HG03175 (cell line): ENCODE results near the gene ICA1.
"Not testable (repeated sequence)": the region's sequence is repeated elsewhere in the genome, so short reads cannot be mapped to it uniquely, and the experiment has no call there.

Experiments used
- ATAC-seq: cut with Tn5 transposase; IDR thresholded peaks from one replicate; pipeline ENCODE4 v1.9.1; 2021; ENCODE audit warnings: mild to moderate bottlenecking, moderate library complexity; ENCODE audit not compliant: unreplicated experiment

ICA1 gene

DNA sequence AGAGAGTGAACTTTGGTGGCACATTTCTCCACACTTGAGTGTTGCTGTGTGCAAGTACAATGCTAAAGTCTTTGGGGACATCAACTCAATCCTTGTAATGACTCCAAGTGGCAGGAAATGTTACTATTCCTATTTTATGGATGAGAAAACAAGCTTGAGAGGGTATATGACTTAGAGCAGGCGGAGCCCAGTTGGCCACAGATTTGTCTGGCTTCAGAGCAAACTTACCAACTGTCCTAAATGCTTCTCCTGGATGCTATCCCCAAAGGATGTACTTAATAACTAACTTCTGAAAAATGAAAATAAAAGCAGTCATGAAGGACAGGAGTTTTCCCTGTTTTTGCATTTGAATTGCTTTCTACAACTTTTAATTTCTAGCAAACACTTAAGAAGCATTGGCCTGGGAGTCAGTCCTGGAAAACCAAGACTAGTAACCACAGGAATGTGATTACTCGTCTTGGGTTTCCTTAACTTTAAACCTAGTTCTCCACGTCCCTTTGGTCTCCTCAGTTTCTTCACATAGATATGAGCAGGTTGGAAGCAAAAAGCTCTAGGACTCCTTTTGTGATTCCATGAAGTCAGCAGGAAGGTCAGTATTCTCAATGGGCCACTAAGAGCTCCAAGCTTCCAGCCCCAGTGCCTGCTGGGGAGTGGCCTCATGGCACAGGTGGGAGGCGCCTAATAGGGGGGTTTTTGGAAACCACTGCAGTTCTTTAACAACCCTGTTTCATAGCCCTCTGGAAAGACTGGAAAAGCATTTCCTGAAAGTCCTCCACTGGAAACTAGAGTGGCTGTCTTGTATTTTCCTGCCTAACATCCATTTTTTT, 152.6 kb downstream of the ICA1 start:
- ATAC-seq = no peak

DNA sequence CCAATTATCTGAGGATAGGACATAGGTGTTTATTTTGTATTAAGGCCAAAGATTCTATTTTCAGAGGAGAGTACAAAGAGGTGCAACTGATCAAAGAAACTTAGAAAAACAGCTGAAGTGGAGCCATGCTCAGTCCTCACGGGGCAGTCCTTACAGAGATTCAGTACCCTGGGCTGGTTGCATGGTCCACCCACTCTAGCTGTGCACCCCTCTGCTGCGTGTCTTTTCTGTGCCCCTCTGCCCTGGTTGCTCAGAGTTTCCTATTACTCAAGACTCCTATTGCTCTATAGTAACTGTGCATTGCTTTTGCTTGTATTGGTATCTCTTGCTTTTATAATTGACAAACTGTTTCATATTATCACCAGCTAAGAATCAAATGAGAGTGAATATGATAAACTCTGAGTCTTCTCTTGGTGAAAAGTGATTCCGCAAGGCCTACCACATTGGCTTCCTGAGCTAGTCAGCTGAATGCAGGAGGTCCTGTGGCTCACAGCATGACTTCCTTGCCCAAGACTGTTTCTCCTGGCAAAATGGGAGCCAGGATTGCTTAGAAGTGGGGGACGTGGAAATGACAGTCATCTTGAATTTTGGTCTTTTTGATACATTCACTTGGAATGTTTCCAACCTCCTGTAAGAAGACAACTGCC, 156.4 kb downstream of the ICA1 start:
- no peak for ATAC-seq

DNA sequence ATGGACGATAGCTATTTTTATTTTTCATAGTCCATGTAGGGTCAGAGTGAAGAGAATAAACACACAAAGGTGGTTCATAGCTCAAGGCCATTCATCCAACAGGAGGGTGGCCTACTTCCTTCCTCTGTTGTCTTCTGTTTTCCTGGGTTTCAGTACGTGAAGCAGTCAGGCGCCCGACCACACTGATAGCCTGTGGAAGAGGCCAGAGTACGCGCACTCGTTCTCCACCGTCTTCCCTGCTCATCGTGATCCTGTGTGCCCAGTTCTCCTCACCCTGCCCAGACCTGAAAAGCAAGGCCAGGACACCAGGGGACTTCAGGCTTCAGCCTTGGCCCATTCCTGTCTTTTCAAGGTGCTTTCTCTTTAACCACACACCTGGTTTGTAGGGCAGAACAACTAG, 158.7 kb downstream of the ICA1 start:
- ATAC-seq = no peak

DNA sequence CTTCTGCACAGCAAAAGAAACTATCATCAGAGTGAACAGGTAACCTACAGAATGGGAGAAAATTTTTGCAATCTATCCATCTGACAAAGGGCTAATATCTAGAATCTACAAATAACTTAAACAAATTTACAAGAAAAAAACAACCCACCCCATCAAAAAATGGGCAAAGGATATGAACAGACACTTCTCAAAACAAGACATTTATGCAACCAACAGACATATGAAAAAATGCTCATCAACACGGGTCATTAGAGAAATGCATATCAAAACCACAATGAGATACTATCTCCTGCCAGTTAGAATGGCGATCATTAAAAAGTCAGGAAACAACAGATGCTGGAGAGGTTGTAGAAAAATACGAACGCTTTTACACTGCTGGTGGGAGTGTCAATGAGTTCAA, 160.7 kb downstream of the ICA1 start:
- ATAC-seq = not testable (repeated sequence)

DNA sequence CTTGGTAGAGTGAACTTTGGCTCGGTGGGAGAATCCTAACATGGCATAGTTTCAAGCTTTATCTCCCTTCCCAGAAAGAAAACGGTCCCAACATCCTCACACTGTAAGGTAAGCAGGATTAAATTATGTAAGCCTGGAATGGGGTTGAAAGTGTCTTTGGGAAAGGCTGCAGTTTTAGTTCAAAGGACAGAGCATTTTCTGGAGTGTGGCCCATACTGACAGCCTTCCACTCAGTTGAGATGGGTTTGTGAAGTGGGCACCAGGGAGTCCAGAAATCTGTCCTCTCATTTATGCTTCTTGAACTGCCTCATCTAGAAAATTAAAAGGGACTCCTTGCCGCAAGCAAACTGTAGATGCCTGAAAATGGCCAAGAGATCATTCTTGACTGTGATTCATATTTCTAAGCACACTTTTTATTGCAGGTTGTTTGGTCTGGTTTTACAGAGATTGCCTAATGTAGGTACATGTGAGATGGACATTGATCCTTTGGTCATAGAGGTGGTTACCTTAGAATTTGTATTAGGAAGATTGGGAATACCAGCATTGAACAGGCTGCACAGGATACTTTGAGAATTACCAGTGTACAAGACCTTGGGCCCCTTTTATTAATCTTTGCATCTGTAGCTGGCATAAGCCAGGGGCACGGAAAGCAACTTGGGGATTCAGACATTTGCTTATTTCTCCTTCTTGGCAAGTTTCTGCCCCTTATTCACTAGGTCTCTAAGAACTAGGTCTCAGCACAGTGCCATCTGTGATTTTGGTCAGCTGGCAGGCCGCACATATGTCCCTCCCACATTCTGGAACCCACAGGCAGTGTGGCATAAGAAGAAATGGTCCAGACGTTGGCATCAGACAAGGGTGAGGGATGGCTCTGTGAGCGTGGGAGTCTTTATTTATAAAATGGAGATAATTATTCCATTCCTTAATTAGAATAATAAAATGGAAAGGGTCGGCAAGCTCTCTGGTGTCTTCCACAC, 167.5 kb downstream of the ICA1 start:
- ATAC-seq = no peak

DNA sequence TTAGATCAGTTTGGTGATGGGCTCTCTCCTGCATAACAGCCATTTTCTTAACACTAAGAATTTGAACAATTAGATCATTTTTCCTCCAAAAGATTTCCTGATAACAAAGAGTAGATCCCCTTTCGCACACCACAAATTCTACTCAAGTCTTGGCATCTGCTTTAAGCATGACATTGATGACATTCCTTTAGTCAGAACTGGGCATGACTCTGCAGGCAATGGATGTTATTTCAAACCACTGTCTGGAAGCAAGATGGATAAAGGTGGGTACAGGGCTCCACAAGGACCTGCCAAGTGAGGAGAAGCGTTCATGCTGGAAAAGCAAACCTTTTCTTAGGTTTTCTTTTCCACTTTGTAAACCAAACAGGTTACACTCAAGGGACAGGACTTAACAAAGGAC, 169.8 kb downstream of the ICA1 start:
- no peak for ATAC-seq

DNA sequence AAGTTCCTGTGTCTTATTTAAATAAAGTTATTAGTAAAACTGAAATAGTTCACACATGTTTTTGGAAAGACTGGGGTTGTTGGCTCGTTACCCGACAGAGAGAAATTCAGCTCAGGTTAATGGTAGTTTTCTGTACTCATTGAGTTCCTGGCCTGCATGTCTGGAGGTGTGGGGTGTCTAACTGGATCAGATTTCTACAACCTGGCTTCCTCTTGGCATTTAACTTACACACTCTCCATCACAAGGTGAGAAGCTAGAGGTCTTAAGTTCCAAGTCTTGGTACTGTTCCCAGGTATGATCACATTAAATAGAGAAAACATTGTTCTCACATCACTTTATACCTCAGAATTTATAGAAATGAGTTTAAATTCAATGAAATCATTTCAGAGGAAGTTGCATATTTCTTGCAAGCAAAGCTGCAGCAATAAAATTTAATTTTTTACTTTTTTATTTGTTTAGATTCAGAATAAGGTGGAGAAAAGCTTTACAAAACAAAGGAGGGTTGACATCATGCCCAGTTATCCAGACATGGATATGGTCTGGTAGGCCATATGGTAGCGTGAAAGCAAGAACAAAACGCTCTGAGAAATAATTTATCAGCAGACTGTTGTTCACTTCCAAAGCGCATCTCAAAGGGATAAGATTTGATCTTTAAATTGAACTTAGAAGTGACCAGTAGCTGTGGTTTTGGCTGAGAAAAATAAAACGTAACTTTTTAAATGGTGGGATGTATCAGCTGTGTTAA, 172.8 kb downstream of the ICA1 start:
- ATAC-seq = no peak

DNA sequence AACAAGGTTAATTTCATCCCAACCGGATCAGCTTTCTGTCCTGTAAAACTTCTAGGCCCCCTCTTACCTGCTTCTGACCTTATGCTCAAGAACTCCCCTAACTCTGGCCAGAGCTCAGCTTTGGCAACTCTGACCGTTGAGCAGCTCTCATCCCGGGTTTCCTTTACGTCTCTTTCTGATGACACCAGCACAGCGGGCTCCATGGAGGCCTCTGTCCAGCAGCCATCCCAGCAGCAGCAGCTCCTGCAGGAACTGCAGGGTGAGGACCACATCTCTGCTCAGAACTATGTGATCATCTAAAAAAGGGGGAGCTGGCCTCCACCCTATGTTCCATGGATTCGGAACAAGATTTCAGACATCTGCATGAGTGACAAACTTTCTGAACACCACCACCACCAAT, 175.7 kb downstream of the ICA1 start:
- no peak for ATAC-seq

DNA sequence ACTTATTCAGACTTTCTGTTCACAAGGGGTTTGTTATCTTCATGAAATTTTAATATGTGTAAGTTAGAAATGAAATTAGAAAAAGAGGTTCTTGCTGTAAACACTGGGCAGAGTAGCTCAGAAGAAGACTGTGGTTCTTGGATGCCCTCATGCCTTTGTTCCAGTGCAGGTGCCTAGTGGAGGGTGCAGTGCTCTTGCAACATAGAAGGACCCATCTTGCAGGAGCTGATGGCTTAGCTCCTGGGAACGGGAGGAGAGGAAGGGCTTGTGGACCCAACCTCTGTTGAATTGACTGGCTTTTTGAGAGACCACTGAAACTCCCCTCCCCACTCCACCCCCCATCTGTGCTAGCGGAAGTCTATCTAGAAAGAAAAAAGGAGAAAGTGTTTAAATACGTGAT, 176.5 kb downstream of the ICA1 start:
- ATAC-seq = no peak

DNA sequence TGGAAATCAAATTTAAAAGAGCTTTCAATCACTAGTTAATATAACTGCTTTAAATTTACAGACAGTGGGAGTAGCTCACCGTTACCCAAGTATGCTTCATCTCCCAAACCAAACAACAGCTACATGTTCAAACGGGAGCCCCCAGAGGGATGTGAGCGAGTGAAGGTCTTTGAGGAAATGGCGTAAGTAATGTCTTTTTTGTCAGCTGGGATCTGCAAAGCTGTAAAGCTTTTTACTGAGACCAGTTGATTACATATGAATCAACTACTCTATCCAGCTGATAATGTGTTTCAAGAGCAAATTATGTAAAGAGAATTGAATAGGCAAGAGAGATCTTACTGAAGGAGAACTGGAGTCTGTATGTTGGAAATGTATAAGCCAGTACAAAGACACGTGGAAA, 177.1 kb downstream of the ICA1 start:
- no peak for ATAC-seq

DNA sequence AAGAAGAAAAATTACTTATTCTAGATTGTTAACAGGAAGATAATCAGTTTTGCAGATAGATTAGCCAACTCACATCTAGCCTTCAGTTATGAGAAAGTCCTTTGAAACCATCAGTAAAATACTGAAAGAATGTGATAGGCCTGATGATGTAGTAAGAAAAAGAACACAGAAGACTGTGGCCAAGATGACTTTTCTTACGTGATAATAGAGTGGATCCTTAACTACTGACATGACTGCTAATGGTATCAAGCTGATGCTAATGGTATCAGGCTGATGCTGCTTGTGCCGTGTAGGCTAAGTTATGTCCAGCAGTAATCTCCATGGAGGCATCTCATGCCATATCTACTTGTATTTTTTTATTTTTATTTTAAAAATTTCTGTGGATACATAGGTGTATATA, 179.2 kb downstream of the ICA1 start:
- no peak for ATAC-seq

DNA sequence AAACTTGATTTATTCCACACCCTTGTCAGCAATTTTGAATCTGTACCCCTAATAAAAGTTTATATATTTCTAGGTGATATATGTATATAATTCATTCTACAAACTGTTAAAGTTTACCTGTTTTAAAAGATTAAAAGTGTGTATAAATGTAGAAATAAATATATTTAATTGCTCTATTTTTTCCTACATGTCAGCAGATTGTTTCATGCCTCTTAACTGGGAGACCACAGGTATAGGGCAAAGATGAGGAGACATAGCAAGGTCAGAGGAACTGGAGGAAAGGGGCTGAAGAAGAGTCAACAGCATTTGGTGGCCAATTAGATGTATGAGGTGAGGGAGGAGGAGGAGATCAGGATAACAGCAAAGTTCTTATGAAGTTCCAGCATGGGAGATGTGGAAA, 183.5 kb downstream of the ICA1 start:
- ATAC-seq = no peak

DNA sequence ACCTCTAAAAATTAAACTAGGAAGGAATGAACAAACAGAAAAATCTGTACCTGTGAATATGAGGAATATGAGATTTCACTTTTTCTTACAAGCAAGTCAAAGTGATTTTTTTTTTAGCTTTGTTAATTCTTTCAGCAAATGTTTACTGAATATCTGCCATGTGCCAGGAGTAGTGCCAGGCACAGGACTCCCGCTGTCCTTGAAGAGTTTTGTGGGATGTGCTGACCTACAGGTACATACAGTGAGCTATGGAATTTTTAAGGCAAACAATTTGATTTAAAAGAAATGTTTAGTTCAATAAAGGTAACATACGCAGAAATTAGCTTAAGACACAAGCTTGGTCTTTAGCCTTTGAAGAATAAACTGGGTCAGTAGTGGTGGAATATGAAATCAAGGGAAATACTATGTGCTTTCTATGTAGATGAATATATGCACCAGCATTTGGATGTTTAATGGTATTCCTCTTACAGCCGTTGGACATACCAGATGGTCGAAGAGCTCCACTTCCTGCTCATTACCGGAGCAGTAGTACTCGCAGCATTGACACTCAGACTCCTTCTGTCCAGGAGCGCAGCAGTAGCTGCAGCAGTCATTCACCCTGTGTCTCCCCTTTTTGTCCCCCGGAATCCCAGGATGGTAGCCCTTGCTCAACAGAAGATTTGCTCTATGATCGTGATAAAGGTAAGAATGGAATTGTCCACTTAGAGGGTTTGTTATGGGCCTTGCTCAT, 191.4 kb downstream of the ICA1 start:
- ATAC-seq = no peak

DNA sequence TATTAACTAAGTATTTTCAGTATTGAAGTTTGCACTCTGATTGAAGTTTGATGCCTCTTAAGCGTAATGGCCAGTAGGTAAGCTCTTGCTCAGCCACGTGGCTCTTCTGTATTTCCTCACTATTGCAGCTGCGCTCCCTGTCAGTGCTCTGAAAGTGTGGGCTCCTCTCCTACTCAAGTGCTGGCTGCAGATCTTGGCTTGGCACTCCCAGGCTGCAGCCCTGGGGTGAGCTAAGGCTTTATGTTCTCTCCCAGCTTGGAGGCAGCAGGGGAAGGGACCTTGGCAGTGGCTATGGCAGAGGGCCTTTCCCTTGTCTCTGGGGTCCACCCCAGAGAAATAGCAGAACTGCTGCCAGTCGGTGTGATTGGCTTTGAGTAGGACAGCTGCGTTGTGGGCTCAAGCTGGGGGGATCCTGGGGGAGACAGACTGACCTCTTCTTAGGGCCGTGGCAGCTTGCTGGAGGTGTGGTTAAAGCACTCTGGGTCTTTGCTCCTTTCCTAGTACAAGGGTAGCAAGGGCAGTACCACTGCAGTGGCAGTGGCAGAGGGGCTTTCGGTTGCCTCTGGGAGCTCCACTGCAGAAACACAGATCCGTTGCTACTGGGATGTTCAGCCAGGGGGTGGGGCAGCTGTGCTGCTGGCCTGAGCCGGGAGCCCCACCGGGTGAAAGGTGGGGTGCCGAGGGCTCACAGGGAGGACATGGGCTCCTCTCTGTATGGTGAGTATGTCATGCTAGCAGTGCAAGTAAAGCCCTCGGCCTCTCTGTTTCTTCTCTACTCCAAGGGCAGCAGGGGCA, 192.9 kb downstream of the ICA1 start:
- no peak for ATAC-seq

DNA sequence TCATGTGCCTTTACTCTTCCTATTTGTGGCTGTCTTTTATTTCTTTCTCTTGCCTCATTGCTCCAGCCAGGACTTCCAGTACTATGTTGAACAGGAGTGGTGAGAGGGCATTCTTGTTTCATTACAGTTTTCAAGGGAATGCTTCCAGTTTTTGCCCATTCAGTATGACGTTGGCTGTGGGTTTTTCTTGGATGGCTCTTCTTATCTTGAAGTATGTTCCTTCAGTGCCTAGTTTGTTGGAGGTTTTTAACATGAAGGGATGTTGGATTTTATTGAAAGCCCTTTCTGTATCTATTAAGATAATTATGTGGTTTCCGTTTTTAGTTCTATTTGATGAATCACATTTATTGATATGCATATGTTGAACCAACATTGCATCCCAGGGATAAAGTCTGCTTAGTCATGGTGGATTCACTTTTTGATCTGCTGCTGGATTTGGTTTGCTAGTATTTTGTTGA, 196.6 kb downstream of the ICA1 start:
- ATAC-seq = no peak

DNA sequence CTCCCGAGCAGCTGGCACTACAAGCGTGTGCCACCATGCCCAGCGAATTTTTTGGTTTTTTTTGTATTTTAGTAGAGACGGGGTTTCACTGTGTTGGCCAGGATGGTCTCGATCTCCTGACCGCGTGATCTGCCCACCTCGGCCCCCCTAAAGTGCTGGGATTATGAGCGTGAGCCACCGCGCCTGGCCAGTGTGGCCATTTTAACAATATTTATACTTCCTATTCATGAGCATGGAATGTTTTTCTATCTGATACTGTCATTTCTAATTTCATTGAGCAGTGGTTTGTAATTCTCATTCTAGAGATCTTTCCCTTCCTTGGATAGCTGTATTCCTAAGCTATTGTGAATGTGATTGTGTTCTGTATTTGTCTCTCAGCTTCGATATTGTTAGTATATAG, 197.1 kb downstream of the ICA1 start:
- no peak for ATAC-seq

DNA sequence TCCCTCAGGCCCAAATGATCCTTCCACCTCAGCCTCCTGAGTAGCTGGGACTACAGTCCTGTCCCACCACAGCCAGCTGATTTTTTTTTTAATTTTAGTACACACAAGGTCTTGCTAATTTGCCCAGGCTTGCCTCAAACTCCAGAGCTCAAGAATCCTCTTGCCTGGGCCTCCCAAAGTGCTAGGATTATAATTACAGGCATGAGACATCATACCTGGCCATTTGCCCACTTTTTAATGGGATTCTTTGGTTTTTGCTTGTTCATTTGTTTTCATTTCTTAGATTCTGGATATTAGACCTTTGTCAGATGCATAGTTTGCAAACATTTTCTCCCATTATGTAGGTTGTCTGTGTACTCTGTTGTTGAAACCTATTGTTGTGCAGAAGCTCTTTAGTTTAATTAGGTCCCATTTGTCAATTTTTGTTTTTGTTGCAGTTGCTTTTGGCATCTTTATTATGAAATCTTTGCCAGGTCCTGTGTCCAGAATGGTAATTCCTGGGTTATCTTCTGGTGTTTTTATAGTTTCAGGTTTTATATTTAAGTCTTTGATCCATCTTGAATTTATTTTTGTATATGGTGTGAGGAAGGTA, 198.2 kb downstream of the ICA1 start:
- no peak for ATAC-seq

DNA sequence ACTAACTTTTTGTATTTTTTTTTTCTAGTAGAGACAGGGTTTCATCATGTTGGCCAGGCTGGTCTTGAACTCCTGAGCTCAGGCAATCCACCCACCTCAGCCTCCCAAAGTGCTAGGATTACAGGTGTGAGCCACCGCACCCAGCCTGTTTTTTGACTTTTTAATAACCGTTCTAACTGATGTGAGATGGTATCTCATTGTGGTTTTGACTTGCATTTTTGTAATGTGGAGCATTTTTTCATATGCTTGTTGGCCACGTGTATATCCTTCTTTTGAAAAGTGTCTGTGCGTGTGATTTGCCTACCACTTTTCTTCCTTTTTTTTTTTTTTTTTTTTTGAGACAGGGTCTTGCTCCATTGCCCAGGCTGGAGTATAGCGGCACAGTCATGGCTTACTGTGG, 198.7 kb downstream of the ICA1 start:
- ATAC-seq = not testable (repeated sequence)
